ENCODE results near the gene TSC22D2.

Gene TSC22D2

DNA sequence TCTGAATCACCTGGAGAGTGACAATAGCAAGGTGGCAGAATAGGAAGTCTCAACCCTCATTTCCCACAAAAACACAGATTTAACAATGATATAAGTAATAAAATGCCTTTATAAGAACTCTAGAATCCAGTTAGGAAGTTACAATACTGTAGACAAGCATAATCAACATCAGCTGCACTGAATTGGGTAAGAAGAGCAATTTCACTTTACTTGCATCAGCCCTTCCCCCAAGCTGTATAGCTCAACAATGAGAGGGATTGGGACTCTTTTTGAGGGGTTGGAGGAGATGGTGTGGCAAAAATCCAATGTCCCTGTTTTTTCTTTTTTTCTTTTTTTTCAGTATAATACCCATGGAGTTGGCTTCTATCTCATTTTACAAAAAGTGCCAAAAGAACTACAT, 75.1 kb downstream of the TSC22D2 start:
- Histone ChIP-seq H3K27ac (ENCODE audit: low read depth, low read length) (no peak overlapping the region), H3K9me2 (replicated peaks; ENCODE audit: control insufficient read depth, low read length) (no peaks in the 10 kb centered on the region), H3K9me3 (ENCODE audit: control insufficient read depth, insufficient read depth, low read length) (no peaks in the 10 kb centered on the region), H3K36me3 (ENCODE audit: control insufficient read depth, low read length) (no peaks in the 10 kb centered on the region), H4K20me1 (ENCODE audit: control insufficient read depth, insufficient read depth, low read depth, low read length) (no peaks in the 10 kb centered on the region), H3F3A (ENCODE audit: control insufficient read depth, insufficient read depth) (no peaks in the 10 kb centered on the region), H3K27me3 (ENCODE audit: control insufficient read depth, low read length) (no peaks in the 10 kb centered on the region), H3K4me3 (ENCODE audit: low read length) (no peak overlapping the region), H3K79me2 (ENCODE audit: control insufficient read depth, low read length) (no peaks in the 10 kb centered on the region), H3K4me2 (ENCODE audit: low read length) (no peak overlapping the region), H3K4me1 (ENCODE audit: control insufficient read depth, low read length) (peaks cover 4% of the 10 kb centered on the region)
- TF ChIP-seq, protein P1, sequence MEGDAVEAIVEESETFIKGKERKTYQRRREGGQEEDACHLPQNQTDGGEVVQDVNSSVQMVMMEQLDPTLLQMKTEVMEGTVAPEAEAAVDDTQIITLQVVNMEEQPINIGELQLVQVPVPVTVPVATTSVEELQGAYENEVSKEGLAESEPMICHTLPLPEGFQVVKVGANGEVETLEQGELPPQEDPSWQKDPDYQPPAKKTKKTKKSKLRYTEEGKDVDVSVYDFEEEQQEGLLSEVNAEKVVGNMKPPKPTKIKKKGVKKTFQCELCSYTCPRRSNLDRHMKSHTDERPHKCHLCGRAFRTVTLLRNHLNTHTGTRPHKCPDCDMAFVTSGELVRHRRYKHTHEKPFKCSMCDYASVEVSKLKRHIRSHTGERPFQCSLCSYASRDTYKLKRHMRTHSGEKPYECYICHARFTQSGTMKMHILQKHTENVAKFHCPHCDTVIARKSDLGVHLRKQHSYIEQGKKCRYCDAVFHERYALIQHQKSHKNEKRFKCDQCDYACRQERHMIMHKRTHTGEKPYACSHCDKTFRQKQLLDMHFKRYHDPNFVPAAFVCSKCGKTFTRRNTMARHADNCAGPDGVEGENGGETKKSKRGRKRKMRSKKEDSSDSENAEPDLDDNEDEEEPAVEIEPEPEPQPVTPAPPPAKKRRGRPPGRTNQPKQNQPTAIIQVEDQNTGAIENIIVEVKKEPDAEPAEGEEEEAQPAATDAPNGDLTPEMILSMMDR (IDR thresholded peaks at IDR 0.05; ENCODE audit: low read depth, low read length, poor library complexity, severe bottlenecking) = no peak
- TF ChIP-seq EZH2phosphoT487 (IDR thresholded peaks at IDR 0.05; ENCODE audit: borderline replicate concordance, low read length) = no peak

DNA sequence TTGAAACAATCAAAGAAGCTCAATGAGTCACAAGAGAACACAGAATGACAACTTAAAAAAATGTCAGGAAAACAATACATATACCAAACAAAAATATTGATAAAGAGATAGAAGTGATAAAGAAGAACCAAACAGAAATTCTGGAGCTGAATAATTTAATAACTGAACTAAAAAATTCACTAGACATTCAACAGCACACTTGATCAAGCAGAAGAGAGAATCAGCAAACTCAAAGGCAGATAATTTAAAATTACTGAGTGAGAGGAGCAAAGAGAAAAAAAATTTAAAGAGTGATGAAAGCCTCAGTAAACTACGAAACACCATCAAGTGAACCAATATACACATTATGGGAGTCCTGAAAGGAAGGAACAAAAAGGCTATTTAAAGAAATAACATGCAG, 76.3 kb downstream of the TSC22D2 start:
- no peaks in the 10 kb centered on the region for H3K9me3 ChIP-seq (ENCODE audit: control insufficient read depth, insufficient read depth, low read length)
- no peaks in the 10 kb centered on the region for H4K20me1 ChIP-seq (ENCODE audit: control insufficient read depth, insufficient read depth, low read depth, low read length)
- H3F3A ChIP-seq (ENCODE audit: control insufficient read depth, insufficient read depth) = no peaks in the 10 kb centered on the region
- H3K4me3 ChIP-seq (ENCODE audit: low read length) = no peak overlapping the region
- no peaks in the 10 kb centered on the region for H3K36me3 ChIP-seq (ENCODE audit: control insufficient read depth, low read length)
- peaks cover 4% of the 10 kb centered on the region for H3K4me1 ChIP-seq (ENCODE audit: control insufficient read depth, low read length)
- no peak overlapping the region for H3K27ac ChIP-seq (ENCODE audit: low read depth, low read length)
- H3K27me3 ChIP-seq (ENCODE audit: control insufficient read depth, low read length) = no peaks in the 10 kb centered on the region
- no peaks in the 10 kb centered on the region for H3K9me2 ChIP-seq (replicated peaks; ENCODE audit: control insufficient read depth, low read length)
- no peak for TF ChIP-seq EZH2phosphoT487 (IDR thresholded peaks at IDR 0.05; ENCODE audit: borderline replicate concordance, low read length)
- TF ChIP-seq, protein P1 (IDR thresholded peaks at IDR 0.05; ENCODE audit: low read depth, low read length, poor library complexity, severe bottlenecking) = no peak
- no peaks in the 10 kb centered on the region for H3K79me2 ChIP-seq (ENCODE audit: control insufficient read depth, low read length)
- no peak overlapping the region for H3K4me2 ChIP-seq (ENCODE audit: low read length)

DNA sequence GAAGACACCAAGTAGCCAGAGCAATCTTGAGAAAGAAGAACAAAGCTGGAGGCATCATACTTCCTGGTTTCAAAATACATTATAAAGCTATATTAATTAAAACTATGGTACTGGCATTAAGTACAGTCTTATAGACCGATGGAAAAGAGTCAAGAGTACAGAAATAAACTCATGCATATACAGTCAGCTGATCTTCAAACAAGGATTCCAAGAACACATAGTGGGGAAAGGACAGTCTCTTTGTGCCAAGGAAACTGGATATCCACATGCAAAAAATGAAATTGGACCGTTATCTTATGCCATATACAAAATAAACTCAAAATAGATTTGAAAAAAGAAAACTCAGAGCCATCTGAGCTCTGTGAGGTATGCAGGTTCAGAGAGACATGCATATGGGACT, 80.8 kb downstream of the TSC22D2 start:
- H3K4me2 ChIP-seq (ENCODE audit: low read length) = no peak overlapping the region
- no peaks in the 10 kb centered on the region for H4K20me1 ChIP-seq (ENCODE audit: control insufficient read depth, insufficient read depth, low read depth, low read length)
- no peaks in the 10 kb centered on the region for H3K9me2 ChIP-seq (replicated peaks; ENCODE audit: control insufficient read depth, low read length)

More for the DNA sequence above, 80.8 kb downstream of the TSC22D2 start:
- Histone ChIP-seq H3F3A (ENCODE audit: control insufficient read depth, insufficient read depth) (no peaks in the 10 kb centered on the region), H3K27ac (ENCODE audit: low read depth, low read length) (no peak overlapping the region), H3K9me3 (ENCODE audit: control insufficient read depth, insufficient read depth, low read length) (no peaks in the 10 kb centered on the region), H3K79me2 (ENCODE audit: control insufficient read depth, low read length) (no peaks in the 10 kb centered on the region), H3K27me3 (ENCODE audit: control insufficient read depth, low read length) (no peaks in the 10 kb centered on the region), H3K36me3 (ENCODE audit: control insufficient read depth, low read length) (no peaks in the 10 kb centered on the region), H3K4me1 (ENCODE audit: control insufficient read depth, low read length) (no peaks in the 10 kb centered on the region), H3K4me3 (ENCODE audit: low read length) (no peak overlapping the region)
- TF ChIP-seq, protein P1 (IDR thresholded peaks at IDR 0.05; ENCODE audit: low read depth, low read length, poor library complexity, severe bottlenecking) = no peak
- TF ChIP-seq EZH2phosphoT487 (IDR thresholded peaks at IDR 0.05; ENCODE audit: borderline replicate concordance, low read length) = no peak

All from DOHH2 (cell line).